Panc1 (cell line): ENCODE measurements around the gene TMEM164.
"Not testable (repeated sequence)": the region's sequence is repeated elsewhere in the genome, so short reads cannot be mapped to it uniquely, and the experiment has no call there.

ENCODE experiments used
- POLR2AphosphoS5 ChIP-seq: IDR thresholded peaks from 2 replicates; pipeline ENCODE4 v1.6.1; 2012; ENCODE audit warnings: mild to moderate bottlenecking, low read depth, low read length, moderate library complexity
- SIN3A ChIP-seq: IDR thresholded peaks from 2 replicates; pipeline ENCODE4 v1.6.1; 2012; ENCODE audit warnings: low read depth, mild to moderate bottlenecking, low read length, moderate library complexity, borderline replicate concordance; ENCODE audit not compliant: insufficient read depth
- TF ChIP-seq, protein P1 (sequence below): fragments of 450-650 bp; IDR thresholded peaks from 2 replicates; pipeline ENCODE4 v1.5.1; 2017; ENCODE audit warnings: mild to moderate bottlenecking

GRCh38 chrX:109970841-109971240 lies 32.1 kb upstream of the TMEM164 start:
- not testable (repeated sequence) for TF ChIP-seq SIN3A, POLR2AphosphoS5
- TF ChIP-seq, protein P1, sequence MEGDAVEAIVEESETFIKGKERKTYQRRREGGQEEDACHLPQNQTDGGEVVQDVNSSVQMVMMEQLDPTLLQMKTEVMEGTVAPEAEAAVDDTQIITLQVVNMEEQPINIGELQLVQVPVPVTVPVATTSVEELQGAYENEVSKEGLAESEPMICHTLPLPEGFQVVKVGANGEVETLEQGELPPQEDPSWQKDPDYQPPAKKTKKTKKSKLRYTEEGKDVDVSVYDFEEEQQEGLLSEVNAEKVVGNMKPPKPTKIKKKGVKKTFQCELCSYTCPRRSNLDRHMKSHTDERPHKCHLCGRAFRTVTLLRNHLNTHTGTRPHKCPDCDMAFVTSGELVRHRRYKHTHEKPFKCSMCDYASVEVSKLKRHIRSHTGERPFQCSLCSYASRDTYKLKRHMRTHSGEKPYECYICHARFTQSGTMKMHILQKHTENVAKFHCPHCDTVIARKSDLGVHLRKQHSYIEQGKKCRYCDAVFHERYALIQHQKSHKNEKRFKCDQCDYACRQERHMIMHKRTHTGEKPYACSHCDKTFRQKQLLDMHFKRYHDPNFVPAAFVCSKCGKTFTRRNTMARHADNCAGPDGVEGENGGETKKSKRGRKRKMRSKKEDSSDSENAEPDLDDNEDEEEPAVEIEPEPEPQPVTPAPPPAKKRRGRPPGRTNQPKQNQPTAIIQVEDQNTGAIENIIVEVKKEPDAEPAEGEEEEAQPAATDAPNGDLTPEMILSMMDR: not testable (repeated sequence)
